Transverse colon (tissue), 4 donors: Measurements from ENCODE around the gene CYYR1. TPM values are rescaled to one million over a fixed set of nuclear protein-coding genes. Genes with fewer than 3 reads are reported as not detected.

ENCODE experiments used
- DNase-seq: peaks from one replicate; pipeline ENCODE4 v3.0.0-alpha.2; 2019
- H3K27ac ChIP-seq, 4 donors: fragments of 200-600 bp; sonication (generic); 2 replicates each; pipeline ENCODE4 v1.5.1; 2016 to 2018; ENCODE audit warnings: inconsistent platforms in 4 of 4
- H3K27me3 ChIP-seq: fragments of 200-600 bp; sonication (generic); 2 replicates; pipeline ENCODE4 v1.5.1; 2017; ENCODE audit warnings: inconsistent platforms
- H3K36me3 ChIP-seq, 4 donors: fragments of 200-600 bp; sonication (generic); 2 replicates each; pipeline ENCODE4 v1.5.1; 2017 to 2019; ENCODE audit warnings: inconsistent platforms in 4 of 4
- H3K4me1 ChIP-seq, 4 donors: fragments of 200-600 bp; sonication (generic); 2 replicates each; pipeline ENCODE4 v1.5.1; 2017 to 2020; ENCODE audit warnings: inconsistent platforms in 4 of 4
- H3K4me3 ChIP-seq, 4 donors: fragments of 200-600 bp; sonication (generic); 1 replicate in 1 of 4; 2 replicates in 3 of 4; pipeline versions ENCODE4 v1.5.1 to v1.6.1; 2017 to 2019; ENCODE audit warnings: inconsistent platforms in 4 of 4
- H3K9me3 ChIP-seq, 2 donors: fragments of 200-600 bp; sonication (generic); 2 replicates each; pipeline ENCODE4 v1.5.1; 2017 to 2019; ENCODE audit warnings: inconsistent platforms in 2 of 2
- CTCF ChIP-seq, 5 experiments: fragments of 200-600 bp in 3 of 5; fragments of 450-650 bp in 2 of 5; sonication (generic) in 3 of 5; IDR thresholded peaks; 1 replicate in 2 of 5; 2 replicates in 3 of 5; pipeline ENCODE4 v1.5.1; 2016 to 2017; ENCODE audit warnings: antibody characterized with exemption in 5 of 5, inconsistent platforms in 3 of 5, mild to moderate bottlenecking in 2 of 5, moderate library complexity in 1 of 5
- EP300 ChIP-seq: sonication (generic); formaldehyde crosslinking; IDR thresholded peaks from one replicate; pipeline ENCODE4 v1.6.1; 2017; ENCODE audit warnings: antibody characterized with exemption, low read depth
- POLR2A ChIP-seq: fragments of 450-650 bp; IDR thresholded peaks from one replicate; pipeline ENCODE4 v1.6.1; 2016; ENCODE audit warnings: antibody characterized with exemption, mild to moderate bottlenecking, moderate library complexity
- POLR2AphosphoS5 ChIP-seq, 3 donors: sonication (generic); formaldehyde crosslinking; IDR thresholded peaks; one replicate each; pipeline ENCODE4 v1.6.1; 2016; ENCODE audit warnings: antibody characterized with exemption in 3 of 3
- WGBS, 2 donors: methylation state at CpG; one replicate each; pipeline ENCODE4 v1.1.5; 2018; ENCODE audit warnings: low coverage in 1 of 2; 5-methylcytosine and 5-hydroxymethylcytosine counted together
- in situ Hi-C, 4 donors: fragments of 200-750 bp; cut with MboI; loops; one replicate each; pipeline versions ENCODE4 v1.15.0 to v1.15.1; 2017; ENCODE audit warnings: low sequenced_read_pairs in 3 of 4, low pct_ligation_motif_present in 1 of 4, low pct_unique_long_range_greater_than_20kb in 1 of 4
- intact Hi-C: fragments of 100-400 bp; cut with DNase I; formaldehyde crosslinking; loops from one replicate; pipeline ENCODE4 v1.15.1; 2023; ENCODE audit warnings: low total_unique reads
- total RNA-seq, 4 donors: library from RNA; depleted of rRNA; stranded (reverse); fragments of >200 nt; gene quantifications; one replicate each; pipeline ENCODE4 v1.1.0, GENCODE V29; 2016

Gene CYYR1
- total RNA-seq, 4 donors from 2014 or later: 0.75 to 6.6 (median 3.5) TPM

DNA sequence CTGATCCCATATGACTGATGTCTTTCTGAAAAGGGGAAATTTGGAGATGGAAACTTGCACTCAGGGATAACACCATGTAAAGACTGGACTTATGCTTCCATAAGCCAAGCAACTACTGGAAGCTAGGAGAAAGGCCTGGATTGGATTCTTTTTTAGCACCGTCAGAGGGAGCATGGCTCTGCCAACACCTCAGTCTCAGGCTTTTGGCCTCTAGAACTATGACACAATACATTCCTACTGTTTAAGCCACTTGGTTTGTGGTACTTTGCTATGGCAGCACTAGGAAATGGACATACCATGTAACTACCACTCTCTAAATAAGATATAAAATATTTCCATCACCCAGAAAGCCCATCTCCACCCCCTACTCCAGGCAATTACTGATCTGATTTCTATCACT is 139.7 kb downstream of the CYYR1 start:
- no peak for DNase-seq
- Histone ChIP-seq H3K4me1 (no peaks in the 10 kb centered on the region), H3K27me3 (no peaks in the 10 kb centered on the region), H3K36me3 (no peaks in the 10 kb centered on the region), H3K27ac (no peak overlapping the region), H3K4me3 (no peak overlapping the region), H3K9me3 (no peaks in the 10 kb centered on the region)
- intact Hi-C loops: no loop called here
- 67 to 95% methylated on average over 1 of the region's 1 CpG for WGBS, 2 donors
- in situ Hi-C loops: no loop called here
- no peak for TF ChIP-seq EP300
- TF ChIP-seq CTCF (IDR thresholded peaks at IDR 0.05): no peak
- TF ChIP-seq POLR2A: no peak
- TF ChIP-seq POLR2AphosphoS5 (IDR thresholded peaks at IDR 0.05): no peak

DNA sequence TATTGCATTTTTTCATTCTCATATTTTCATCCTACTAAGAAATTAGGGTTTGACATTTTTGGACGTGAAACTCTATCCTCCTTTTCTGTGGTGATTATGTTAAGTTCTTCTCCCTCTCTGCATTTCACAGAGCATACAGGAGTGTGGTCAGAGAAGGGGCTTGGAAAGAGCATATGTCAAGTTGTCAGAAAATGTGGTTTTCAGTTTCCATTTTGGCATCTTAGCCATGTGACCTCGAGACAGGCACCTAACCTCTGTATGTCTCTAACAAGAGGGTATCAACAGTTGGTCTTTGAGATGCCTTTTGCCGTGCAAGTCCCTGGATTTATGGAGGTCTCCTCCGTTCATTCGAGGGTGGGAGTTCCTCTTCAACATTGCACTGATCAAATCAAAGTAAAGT is 140.7 kb downstream of the CYYR1 start:
- H3K27me3 ChIP-seq: no peaks in the 10 kb centered on the region
- H3K27ac ChIP-seq: no peak overlapping the region
- no peaks in the 10 kb centered on the region for H3K9me3 ChIP-seq
- no peak overlapping the region for H3K4me3 ChIP-seq
- 65 to 68% methylated on average over 5 of the region's 5 CpGs for WGBS, 2 donors
- no peaks in the 10 kb centered on the region for H3K4me1 ChIP-seq
- no peak for TF ChIP-seq CTCF (IDR thresholded peaks at IDR 0.05)
- no peak for TF ChIP-seq POLR2A
- TF ChIP-seq POLR2AphosphoS5 (IDR thresholded peaks at IDR 0.05): no peak
- no peak for TF ChIP-seq EP300
- intact Hi-C loops: no loop called here
- H3K36me3 ChIP-seq: no peaks in the 10 kb centered on the region
- in situ Hi-C loops: no loop called here
- DNase-seq: no peak

DNA sequence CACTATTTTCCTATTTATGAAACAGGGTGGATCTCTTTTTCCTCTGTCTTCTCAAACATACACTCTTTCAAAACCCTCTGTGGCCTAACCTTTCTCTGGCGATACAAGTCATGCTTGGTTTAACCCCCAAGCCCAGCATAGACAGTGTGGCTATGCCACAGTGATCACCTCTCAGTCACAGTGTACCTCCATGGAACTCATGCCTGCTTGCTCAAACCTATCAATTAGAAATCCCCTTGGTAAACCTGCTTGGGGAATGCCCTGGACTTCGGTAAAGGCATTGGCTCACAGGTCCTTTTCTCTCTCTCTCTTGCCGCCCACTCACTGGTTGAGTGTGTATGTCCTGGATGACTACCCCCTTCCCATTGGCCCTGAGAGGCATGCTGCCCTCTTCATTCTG is 147.5 kb downstream of the CYYR1 start:
- 67 to 89% methylated on average over 1 to 3 of the region's 3 CpGs for WGBS, 2 donors
- intact Hi-C loops (no loop called here), in situ Hi-C loops (no loop called here)
- no peak overlapping the region for H3K4me3 ChIP-seq
- TF ChIP-seq POLR2A: no peak
- TF ChIP-seq CTCF (IDR thresholded peaks at IDR 0.05): no peak
- TF ChIP-seq EP300: no peak
- TF ChIP-seq POLR2AphosphoS5 (IDR thresholded peaks at IDR 0.05): no peak
- no peaks in the 10 kb centered on the region for H3K36me3 ChIP-seq
- DNase-seq: no peak
- H3K9me3 ChIP-seq: no peaks in the 10 kb centered on the region
- no peaks in the 10 kb centered on the region for H3K4me1 ChIP-seq
- no peaks in the 10 kb centered on the region for H3K27me3 ChIP-seq
- no peak overlapping the region for H3K27ac ChIP-seq

- no peaks in the 10 kb centered on the region for H3K4me1 ChIP-seq
- no peak for DNase-seq
- intact Hi-C loops: no loop called here
- H3K36me3 ChIP-seq: no peaks in the 10 kb centered on the region
- 77 to 80% methylated on average over 3 to 6 of the region's 6 CpGs for WGBS, 2 donors
- H3K4me3 ChIP-seq: no peak overlapping the region
- no peaks in the 10 kb centered on the region for H3K9me3 ChIP-seq
- no peak overlapping the region for H3K27ac ChIP-seq
- in situ Hi-C loops: no loop called here
- TF ChIP-seq POLR2AphosphoS5 (IDR thresholded peaks at IDR 0.05) (no peak), CTCF (IDR thresholded peaks at IDR 0.05) (no peak), EP300 (no peak), POLR2A (no peak)
- no peaks in the 10 kb centered on the region for H3K27me3 ChIP-seq
Observed at GRCh38 chr21:26423511-26423910, 149.6 kb downstream of the CYYR1 start.
